Small intestine (tissue), 16 donors: Measurements from ENCODE around the gene GABBR1. TPM values are rescaled to one million over a fixed set of nuclear protein-coding genes. Genes with fewer than 3 reads are reported as not detected.

ENCODE experiments used
- DNase-seq, 2 donors: peaks; one replicate each; pipeline versions ENCODE4 v3.0.0 to v3.0.0-alpha.2; 2013
- FAIRE-seq: peaks from 2 replicates; lab custom pipeline; 2012; peaks lifted over from hg19 to GRCh38; lab: Jason Lieb, UNC
- H3K27ac ChIP-seq, 3 donors: one replicate each; pipeline ENCODE4 v1.5.1; 2013; ENCODE audit warnings: low read length in 2 of 3, mild to moderate bottlenecking in 2 of 3, control low read depth in 1 of 3, inconsistent platforms in 1 of 3, low read depth in 1 of 3, moderate library complexity in 1 of 3
- H3K27me3 ChIP-seq, 3 donors: one replicate each; pipeline ENCODE4 v1.6.1; 2013; ENCODE audit warnings: low read length in 3 of 3, inconsistent platforms in 1 of 3; ENCODE audit not compliant: control insufficient read depth in 3 of 3, insufficient read depth in 3 of 3
- H3K36me3 ChIP-seq, 3 donors: one replicate each; pipeline ENCODE4 v1.6.1; 2013; ENCODE audit warnings: low read length in 3 of 3, inconsistent platforms in 1 of 3, low read depth in 1 of 3, mild to moderate bottlenecking in 1 of 3, moderate library complexity in 1 of 3; ENCODE audit not compliant: control insufficient read depth in 3 of 3, insufficient read depth in 2 of 3
- H3K4me1 ChIP-seq, 3 donors: one replicate each; pipeline ENCODE4 v1.6.1; 2013; ENCODE audit warnings: low read length in 2 of 3, inconsistent platforms in 1 of 3, low read depth in 1 of 3, mild to moderate bottlenecking in 1 of 3, moderate library complexity in 1 of 3; ENCODE audit not compliant: control insufficient read depth in 3 of 3, insufficient read depth in 2 of 3
- H3K4me3 ChIP-seq, 3 donors: one replicate each; pipeline ENCODE4 v1.5.1; 2013; ENCODE audit warnings: low read length in 3 of 3, control low read depth in 1 of 3, inconsistent platforms in 1 of 3, low read depth in 1 of 3, mild to moderate bottlenecking in 1 of 3, moderate library complexity in 1 of 3
- H3K9me3 ChIP-seq, 2 donors: one replicate each; pipeline ENCODE4 v1.6.1; 2013; ENCODE audit warnings: low read depth in 1 of 2, low read length in 1 of 2; ENCODE audit not compliant: control insufficient read depth in 2 of 2, insufficient read depth in 1 of 2
- WGBS, 3 donors: extraction: QIAGEN DNeasy Blood & Tissue Kit; methylation state at CpG; one replicate each; pipeline ENCODE4 v1.1.7; 2013; 5-methylcytosine and 5-hydroxymethylcytosine counted together
- long read RNA-seq, 10 donors: transcript quantifications; one replicate each; lab custom pipeline, GENCODE V29; 2026
- polyA plus RNA-seq, 4 donors: library from polyadenylated mRNA; stranded (reverse) in 3 of 4; unstranded in 1 of 4; fragments of 200-250 nt in 3 of 4; fragments of 120-200 nt in 1 of 4; gene quantifications; one replicate each; pipeline versions ENCODE4 v1.2.1 to v1.2.3, GENCODE V29; 2013
- donor health status: healthy with polysubstance abuse.
- donor health status: control.
- donor health status: control.
- donor health status: Bipolar disorder and iron deficiency.
- donor health status: healthy.

Gene GABBR1
- polyA plus RNA-seq, result 10 to 100 TPM in 2 of 4 donors, 1 to 10 TPM in 1, under 1 TPM in 1; 0.22 to 12.2 (median 7.1) TPM
- long read RNA-seq, donor 1, full-length matches to known transcripts, result 2 of 2 reads
- long read RNA-seq, donor 1, partial matches to known transcripts, result 0 of 2 reads
- long read RNA-seq, donor 1, other reads (novel, unspliced or antisense), result 0 of 2 reads
- long read RNA-seq, donor 2, partial matches to known transcripts, result 0 of 1 reads
- long read RNA-seq, donor 2, other reads (novel, unspliced or antisense), result 0 of 1 reads
- long read RNA-seq, donor 3, partial matches to known transcripts, result 32 of 45 reads
- long read RNA-seq, donor 3, other reads (novel, unspliced or antisense), result 12 of 45 reads
- long read RNA-seq, donor 4, result 0 reads
- long read RNA-seq, donor 5, result 0 reads
- long read RNA-seq, donor 6, partial matches to known transcripts, result 0 of 1 reads
- long read RNA-seq, donor 6, other reads (novel, unspliced or antisense), result 0 of 1 reads
- long read RNA-seq, donor 7, full-length matches to known transcripts, result 6 of 11 reads
- long read RNA-seq, donor 7, partial matches to known transcripts, result 5 of 11 reads
- long read RNA-seq, donor 7, other reads (novel, unspliced or antisense), result 0 of 11 reads
- long read RNA-seq, donor 8, result 0 reads
- long read RNA-seq, donor 9, result 0 reads
- long read RNA-seq, donor 10, transcript GABBR1-207 (4 exons, 1,252 nt), result major isoform, 7 of 9 reads
- long read RNA-seq, donor 10, partial matches to known transcripts, result 0 of 9 reads
- long read RNA-seq, donor 10, other reads (novel, unspliced or antisense), result 0 of 9 reads

DNA sequence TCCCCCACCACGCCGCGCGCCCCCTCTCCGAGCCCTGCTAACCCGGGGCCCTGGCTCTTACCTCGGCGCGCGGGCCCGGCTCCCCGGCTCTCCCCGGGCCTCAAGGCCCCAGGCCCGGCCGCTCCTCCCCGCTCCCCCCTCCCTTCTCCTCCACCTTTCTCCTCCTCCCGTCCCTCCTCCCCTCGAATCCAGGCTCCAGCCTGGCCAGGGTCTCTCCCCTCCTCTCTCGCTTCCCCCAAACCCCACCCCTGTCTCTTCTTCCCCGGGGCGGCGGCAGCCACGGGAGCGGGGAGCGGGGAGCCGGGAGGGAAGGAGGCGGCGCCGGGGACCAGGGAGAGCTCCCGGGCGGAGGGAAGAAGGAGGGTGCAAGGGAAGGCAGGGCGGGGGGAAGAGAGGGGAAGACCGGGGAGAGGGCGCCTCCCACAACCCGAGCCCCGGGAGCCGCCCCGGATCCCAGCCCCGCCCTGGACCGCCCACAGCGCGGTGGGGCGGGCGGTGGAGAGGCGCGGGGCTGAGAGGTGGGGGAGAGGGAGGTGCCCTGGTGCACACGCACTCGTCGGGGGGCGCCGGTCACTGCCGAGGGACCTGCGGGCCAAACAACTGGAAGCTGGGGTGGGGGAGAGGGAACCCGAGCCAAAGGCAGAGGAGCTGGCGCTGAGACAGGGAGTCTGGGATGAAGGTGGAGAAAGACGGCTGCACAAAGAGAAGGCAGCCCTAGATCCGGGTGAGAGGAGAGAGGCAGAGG is at the start of gene GABBR1:
Gene GABBR1, minus strand, starts transcription at position 395 of the 745 bp plus-strand sequence. CDS start 798 bp downstream, outside the sequence.
- Histone ChIP-seq H3K36me3 (no peaks in the 10 kb centered on the region), H3K27ac (peak within 1 kb of the TSS in 2 of 3 donors; percentile 15 to 61), H3K4me3 (peak within 1 kb of the TSS; percentile 52 to 63 (median 53)), H3K27me3 (peaks cover 0 to 55% (median 7%) of the 10 kb centered on the region in 3 donors), H3K9me3 (peaks cover 0 to 2% of the 10 kb centered on the region in 2 donors), H3K4me1 (peaks cover 0 to 4% (median 0%) of the 10 kb centered on the region in 3 donors)
- no peak for FAIRE-seq
- WGBS, 3 donors, result 0 to 1% (median 1%) methylated on average over 18 to 57 of the region's 57 CpGs
- peak; percentile 70 to 85 for DNase-seq

DNA sequence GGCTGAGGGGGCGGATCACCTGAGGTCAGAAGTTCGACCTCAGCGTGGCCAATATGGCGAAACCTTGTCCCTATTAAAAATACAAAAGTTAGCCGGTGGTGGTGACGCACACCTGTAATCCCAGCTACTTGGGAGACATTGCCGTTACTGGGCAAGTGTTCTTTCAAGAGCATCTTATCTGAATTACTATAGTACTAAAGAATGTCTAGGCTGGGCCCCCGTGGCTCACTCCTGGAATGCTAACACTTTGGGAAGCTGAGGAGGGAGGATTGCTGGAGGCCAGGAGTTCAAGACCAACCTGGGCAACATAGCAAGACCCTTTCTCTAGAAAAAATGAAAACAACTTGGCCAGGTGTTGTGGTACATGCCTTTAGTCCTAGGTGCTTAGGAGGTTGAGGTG is 48.8 kb upstream of the GABBR1 start:
- no peak for DNase-seq
- H3K9me3 ChIP-seq, result no peaks in the 10 kb centered on the region
- no peak overlapping the region for H3K27ac ChIP-seq
- H3K27me3 ChIP-seq, result peaks cover 0 to 11% (median 0%) of the 10 kb centered on the region in 3 donors
- H3K4me1 ChIP-seq, result no peaks in the 10 kb centered on the region
- H3K4me3 ChIP-seq, result no peak overlapping the region
- no peaks in the 10 kb centered on the region for H3K36me3 ChIP-seq
- 76 to 88% (median 81%) methylated on average over 8 of the region's 8 CpGs for WGBS, 3 donors
- FAIRE-seq, result no peak

DNA sequence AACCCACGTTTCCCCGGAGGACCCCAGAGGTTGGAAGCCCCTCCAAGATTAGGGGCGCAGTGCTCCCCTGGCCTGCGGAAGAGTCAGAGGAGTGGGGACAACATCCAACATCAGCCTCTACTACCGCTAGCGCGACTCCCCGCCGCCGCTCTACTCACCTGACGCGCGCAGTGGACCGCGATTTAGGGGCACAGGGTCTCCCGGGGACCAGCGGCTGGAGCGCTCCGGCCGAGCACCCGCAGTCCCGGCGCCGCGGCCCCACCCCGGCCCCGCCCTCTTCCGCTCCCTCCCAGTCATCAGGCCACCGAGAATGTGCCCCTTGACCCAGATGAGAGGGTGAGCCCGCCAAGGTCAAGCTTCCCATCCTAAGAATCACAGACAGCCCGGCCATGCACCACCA is 47.9 kb upstream of the GABBR1 start, which contains the start of gene ZFP57:
Gene ZFP57, minus strand, starts transcription at position 249 of the 400 bp plus-strand sequence. CDS start 4,149 bp downstream, outside the sequence.
- 53 to 77% (median 75%) methylated on average over 30 to 31 of the region's 31 CpGs for WGBS, 3 donors
- H3K4me3 ChIP-seq, result peak within 1 kb of the TSS in 1 of 3 donors; percentile 38

DNA sequence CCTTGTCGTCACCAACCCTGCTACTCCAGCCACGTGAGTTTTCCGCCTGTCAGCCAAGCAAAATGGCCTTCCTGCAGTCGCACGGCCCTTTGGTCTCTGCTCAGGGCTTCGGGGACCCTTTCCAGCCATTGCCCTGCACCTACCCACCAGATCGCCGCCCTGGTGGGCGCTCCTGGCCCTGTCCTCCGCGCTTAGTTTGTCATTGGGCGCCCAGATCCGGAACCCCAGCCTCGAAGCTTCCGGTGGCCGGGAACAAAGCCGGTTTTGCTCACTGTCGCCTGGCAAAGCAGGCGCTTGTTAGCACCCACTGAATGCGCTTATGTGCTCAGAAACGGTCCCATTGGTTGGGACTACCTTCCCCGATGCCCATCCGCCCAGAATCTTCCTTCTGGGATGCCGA is 47.4 kb upstream of the GABBR1 start:
- no peak for FAIRE-seq
- WGBS, 3 donors, result 65 to 90% (median 82%) methylated on average over 24 of the region's 24 CpGs

More for the DNA sequence above, 47.9 kb upstream of the GABBR1 start, which contains the start of gene ZFP57:
- FAIRE-seq (no peak), DNase-seq (no peak)
- Histone ChIP-seq H3K4me1 (no peaks in the 10 kb centered on the region), H3K27ac (no peak within 1 kb of the TSS), H3K9me3 (no peaks in the 10 kb centered on the region), H3K27me3 (peaks cover 0 to 11% (median 0%) of the 10 kb centered on the region in 3 donors), H3K36me3 (no peaks in the 10 kb centered on the region)

DNA sequence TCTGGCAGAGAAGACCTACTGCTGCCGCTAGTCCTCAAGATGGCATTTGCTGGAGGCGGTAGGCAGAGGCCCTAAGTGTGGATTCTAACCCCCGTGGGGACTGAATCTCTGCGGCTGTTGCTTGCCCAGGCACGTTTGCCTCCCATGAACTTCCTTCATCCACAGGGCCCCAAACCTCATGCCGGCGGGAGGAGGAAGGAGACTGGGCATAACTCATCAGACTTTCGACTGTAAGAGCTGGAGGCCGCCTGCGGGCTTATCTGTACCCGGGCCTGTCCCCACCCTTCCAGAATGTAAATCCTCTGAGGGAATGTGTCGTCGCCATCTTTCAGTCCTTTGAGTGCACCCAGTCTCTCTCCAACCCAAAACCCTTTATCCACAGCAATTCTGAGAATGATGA is 47.0 kb upstream of the GABBR1 start:
- Histone ChIP-seq H3K4me1 (no peaks in the 10 kb centered on the region), H3K36me3 (no peaks in the 10 kb centered on the region), H3K4me3 (no peak overlapping the region), H3K27me3 (peaks cover 0 to 11% (median 0%) of the 10 kb centered on the region in 3 donors), H3K27ac (no peak overlapping the region), H3K9me3 (no peaks in the 10 kb centered on the region)
- WGBS, 3 donors, result 78 to 83% (median 81%) methylated on average over 12 to 13 of the region's 13 CpGs
- FAIRE-seq (no peak), DNase-seq (no peak)

More for the DNA sequence above, 47.4 kb upstream of the GABBR1 start:
- no peaks in the 10 kb centered on the region for H3K36me3 ChIP-seq
- H3K4me3 ChIP-seq, result no peak overlapping the region
- no peak for DNase-seq
- no peak overlapping the region for H3K27ac ChIP-seq
- no peaks in the 10 kb centered on the region for H3K9me3 ChIP-seq
- H3K27me3 ChIP-seq, result peaks cover 0 to 11% (median 0%) of the 10 kb centered on the region in 3 donors
- no peaks in the 10 kb centered on the region for H3K4me1 ChIP-seq

DNA sequence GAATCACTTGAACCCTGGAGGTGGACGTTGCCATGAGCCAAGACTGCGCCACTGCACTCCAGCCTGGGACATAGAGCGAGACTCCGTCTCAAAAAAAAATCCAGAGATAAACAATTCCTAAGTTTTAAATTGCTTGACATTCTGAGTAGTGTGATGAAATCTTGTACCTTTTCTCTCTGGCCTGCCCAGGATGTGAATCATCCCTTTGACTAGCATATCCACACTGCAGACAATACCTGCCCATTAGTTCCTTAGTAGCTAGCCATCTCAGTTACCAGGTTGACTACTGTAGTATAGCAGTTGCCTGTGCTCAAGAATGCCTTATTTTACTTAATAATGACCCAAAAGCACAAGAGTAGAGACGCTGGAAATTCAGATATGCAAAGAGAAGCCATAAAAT is 45.1 kb upstream of the GABBR1 start:
- Histone ChIP-seq H3K4me1 (no peaks in the 10 kb centered on the region), H3K4me3 (no peak overlapping the region), H3K36me3 (no peaks in the 10 kb centered on the region), H3K27ac (no peak overlapping the region), H3K9me3 (no peaks in the 10 kb centered on the region), H3K27me3 (peaks cover 0 to 11% (median 0%) of the 10 kb centered on the region in 3 donors)
- WGBS, 3 donors, result 76 to 89% (median 81%) methylated on average over 5 of the region's 5 CpGs
- FAIRE-seq (no peak), DNase-seq (no peak)

DNA sequence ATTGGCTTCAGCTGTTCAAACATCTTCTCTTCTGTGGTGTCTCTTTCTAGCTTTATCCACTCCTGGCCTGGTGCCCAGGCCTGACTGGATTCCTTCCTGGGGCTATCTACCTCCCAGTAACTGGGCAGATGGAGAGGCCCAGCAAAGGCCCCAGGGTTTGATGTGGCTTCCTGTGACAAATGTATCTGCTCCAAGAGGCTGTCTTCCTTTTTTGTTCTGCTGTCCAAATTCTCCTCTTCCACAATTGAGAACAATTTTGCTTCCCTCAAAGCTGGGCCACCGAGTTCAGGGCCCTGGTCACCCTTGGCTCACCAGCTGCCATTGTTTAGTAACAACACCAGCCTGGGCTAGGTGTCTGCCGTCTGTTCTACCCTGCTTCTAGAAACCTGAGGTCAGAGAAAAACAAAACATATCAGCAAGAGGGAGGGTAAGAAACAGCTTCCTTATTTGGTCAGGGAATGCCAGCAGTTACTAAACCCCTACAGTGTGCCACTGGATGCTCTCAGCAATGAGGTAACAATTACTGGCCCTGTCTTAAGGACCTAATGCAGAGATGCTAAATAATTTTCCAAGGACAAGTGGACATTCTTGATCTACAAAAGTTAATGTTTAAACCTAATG is 44.1 kb upstream of the GABBR1 start:
- H3K36me3 ChIP-seq, result no peaks in the 10 kb centered on the region
- FAIRE-seq, result no peak
- no peaks in the 10 kb centered on the region for H3K4me1 ChIP-seq
- no peak for DNase-seq
- no peaks in the 10 kb centered on the region for H3K9me3 ChIP-seq
- no peak overlapping the region for H3K4me3 ChIP-seq
- 9 to 29% (median 27%) methylated on average over 2 of the region's 2 CpGs for WGBS, 3 donors
- H3K27ac ChIP-seq, result no peak overlapping the region
- H3K27me3 ChIP-seq, result peaks cover 0 to 11% (median 0%) of the 10 kb centered on the region in 3 donors
